Measurements from ENCODE around the gene AP2A1.

DNA sequence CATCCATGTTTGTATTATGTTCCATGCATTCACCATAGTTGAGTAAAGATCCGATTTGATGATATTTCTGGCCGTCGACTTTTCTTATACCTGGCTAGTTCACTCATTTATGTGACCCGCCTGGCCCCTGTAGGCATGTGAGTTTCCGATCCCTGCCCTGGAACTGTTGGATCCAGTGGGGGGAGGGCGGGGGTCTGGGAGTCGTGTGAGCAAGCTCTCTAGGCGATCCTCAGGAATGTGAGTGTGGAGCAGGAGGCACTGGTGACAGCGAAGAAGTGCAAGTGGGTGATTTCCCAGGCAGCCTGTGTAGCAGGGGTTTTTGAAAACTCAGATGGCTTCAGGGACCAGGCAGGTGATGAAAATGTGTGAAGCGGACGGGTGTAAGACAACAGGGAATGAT, 73.5 kb downstream of the AP2A1 start:
- TF ChIP-seq EZH2 (IDR thresholded peaks at IDR 0.05; ENCODE audit: borderline replicate concordance, low read depth, low read length, severe bottlenecking) (no peak), POLR2AphosphoS5 (IDR thresholded peaks at IDR 0.05; ENCODE audit: insufficient read depth, low read depth, low read length) (no peak)
- TF ChIP-seq, protein P1, sequence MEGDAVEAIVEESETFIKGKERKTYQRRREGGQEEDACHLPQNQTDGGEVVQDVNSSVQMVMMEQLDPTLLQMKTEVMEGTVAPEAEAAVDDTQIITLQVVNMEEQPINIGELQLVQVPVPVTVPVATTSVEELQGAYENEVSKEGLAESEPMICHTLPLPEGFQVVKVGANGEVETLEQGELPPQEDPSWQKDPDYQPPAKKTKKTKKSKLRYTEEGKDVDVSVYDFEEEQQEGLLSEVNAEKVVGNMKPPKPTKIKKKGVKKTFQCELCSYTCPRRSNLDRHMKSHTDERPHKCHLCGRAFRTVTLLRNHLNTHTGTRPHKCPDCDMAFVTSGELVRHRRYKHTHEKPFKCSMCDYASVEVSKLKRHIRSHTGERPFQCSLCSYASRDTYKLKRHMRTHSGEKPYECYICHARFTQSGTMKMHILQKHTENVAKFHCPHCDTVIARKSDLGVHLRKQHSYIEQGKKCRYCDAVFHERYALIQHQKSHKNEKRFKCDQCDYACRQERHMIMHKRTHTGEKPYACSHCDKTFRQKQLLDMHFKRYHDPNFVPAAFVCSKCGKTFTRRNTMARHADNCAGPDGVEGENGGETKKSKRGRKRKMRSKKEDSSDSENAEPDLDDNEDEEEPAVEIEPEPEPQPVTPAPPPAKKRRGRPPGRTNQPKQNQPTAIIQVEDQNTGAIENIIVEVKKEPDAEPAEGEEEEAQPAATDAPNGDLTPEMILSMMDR (IDR thresholded peaks at IDR 0.05; ENCODE audit: extremely low read depth in 1 of 2, insufficient read depth in 1 of 2, low read depth in 1 of 2, low read length in 2 of 2), result no peak
